LHCN-M2 (cell line): ENCODE data around the gene PGPEP1. TPM values are rescaled to one million over a fixed set of nuclear protein-coding genes. Genes with fewer than 3 reads are reported as not detected.
"Not testable (repeated sequence)": the region's sequence is repeated elsewhere in the genome, so short reads cannot be mapped to it uniquely, and the experiment has no call there.

ENCODE experiments used
- DNase-seq: peaks from one replicate; pipeline ENCODE4 v3.0.0-alpha.2; 2012; ENCODE audit warnings: low read depth
- total RNA-seq: library from RNA; depleted of rRNA; stranded (reverse); fragments of >200 nt; gene quantifications from 2 replicates; pipeline ENCODE4 v1.2.3, GENCODE V29; 2014

Gene PGPEP1
- total RNA-seq, 1 experiment from 2014 or later, result 11.0 TPM

GRCh38 chr19:18390065-18390907, 49.9 kb downstream of the PGPEP1 start:
- DNase-seq, result peak; percentile 64

DNA sequence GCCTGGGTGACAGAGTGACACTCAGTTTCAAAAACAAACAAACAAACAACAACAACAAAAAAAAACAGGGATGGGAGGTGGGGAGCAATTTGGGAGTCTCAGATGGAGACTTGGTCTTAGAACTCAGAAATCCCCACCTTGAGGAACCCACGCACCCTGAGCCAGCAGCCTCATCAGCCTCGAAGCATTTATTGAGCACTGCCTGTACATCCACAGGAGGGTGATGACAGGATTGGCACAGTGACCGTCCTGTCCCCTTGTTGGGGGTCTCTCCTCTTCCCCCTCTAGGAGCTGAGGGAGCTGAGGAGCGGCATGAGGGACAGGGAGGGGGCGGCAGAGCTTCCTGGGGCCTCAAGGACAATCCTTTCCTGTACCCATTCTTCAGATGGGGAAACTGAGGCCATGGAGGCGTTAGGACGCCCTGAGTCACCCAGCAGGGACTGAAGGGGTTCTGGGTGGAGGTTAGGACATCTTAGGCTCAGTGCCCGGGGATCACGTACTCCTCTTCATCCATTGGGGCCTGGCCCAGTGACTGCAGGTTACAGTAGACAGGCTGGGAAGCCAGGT, 51.2 kb downstream of the PGPEP1 start:
- no peak for DNase-seq

DNA sequence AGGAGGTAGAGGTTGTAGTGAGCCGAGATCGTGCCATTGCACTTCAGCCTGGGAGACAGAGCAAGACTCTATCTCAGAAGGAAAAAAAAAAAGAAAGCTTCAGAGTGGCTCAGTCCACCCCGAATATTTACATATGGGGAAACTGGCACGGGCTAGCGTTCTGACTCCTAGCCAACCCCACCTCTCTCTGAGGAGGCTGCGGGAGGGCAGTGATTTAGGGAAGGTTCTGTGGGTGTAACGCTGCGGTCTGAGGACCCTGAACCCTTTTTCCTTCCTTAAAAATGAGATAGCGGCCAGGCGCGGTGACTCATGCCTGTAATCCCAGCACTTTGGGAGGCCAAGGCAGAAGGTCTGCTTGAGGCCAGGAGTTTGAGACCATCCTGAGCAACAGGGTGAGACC, 52.0 kb downstream of the PGPEP1 start:
- DNase-seq, result no peak

GRCh38 chr19:18392926-18393325, 52.5 kb downstream of the PGPEP1 start:
- DNase-seq, result no peak

- no peak for DNase-seq
These were observed 53.4 kb downstream of the PGPEP1 start for GRCh38 chr19:18393836-18394235.

GRCh38 chr19:18396471-18397241, 56.3 kb downstream of the PGPEP1 start:
- DNase-seq, result no peak

DNA sequence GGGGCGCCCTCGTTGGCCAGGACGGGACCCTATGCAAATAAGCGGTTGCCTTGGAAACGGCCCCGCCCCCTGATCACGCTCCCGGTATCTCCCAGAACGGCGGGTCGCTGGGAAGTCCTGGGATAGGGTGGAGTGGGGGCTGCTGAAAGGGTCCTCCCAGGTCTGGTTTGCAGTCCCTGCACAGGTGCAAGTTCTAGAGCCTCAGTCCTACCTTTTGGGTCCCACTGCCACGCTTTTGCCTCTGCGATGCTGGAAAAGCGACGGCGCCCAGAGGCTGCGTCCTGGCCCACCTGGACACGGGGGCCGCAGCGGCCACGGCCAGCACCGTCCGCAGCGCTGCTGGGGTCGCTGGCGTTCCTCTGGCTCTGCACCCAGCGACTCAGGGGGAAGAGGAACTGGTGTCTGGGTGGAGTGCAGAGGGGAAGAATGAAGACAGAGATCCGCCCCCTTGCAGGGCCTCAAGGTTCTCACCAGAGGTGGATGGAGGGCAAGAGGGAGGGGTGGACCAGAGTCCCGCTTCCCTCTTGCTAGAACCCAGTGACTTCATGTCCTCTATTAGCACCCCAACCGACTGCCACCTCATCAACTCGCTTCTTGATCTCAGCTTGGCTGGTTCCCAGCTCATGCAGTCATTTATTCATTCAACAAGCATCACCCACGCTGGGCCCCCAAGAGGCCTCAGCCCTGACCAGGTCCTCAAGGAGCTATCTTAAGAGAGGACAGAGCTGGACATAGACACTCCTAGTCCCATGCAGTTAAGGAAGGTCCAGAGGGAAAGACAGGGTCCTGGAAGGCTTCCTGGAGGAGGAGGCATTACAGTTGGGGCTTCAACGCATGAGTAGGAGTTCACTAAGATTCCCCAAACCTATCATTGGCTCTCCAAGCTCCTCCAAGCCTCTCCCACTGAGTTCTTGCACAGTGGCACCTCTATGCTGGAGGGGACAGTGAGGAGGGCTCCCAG, 57.1 kb downstream of the PGPEP1 start, which contains the start of gene LRRC25:
TSS of gene LRRC25 (minus strand) at position 381 of the 961 bp plus-strand sequence. CDS start 659 bp downstream, outside the sequence.
- DNase-seq, result no peak

DNA sequence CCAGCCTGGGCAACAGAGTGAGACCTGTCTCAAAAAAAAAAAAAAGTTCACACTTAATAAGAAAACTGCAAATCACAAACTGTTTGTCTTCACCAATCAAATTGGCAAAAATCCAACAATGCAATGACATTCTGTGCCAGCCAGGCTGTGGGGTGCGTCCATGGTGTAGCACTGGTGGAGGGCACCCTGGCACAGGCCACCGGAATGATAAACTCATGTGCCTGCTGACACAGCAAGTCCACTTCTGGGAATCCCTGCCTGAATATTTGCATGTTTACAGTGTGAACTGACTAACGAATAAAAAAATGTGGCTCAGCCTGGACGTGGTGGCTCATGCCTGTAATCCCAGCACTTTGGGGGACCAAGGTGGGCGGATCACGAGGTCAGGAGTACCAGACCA, 58.6 kb downstream of the PGPEP1 start:
- peak; percentile 47 for DNase-seq

DNA sequence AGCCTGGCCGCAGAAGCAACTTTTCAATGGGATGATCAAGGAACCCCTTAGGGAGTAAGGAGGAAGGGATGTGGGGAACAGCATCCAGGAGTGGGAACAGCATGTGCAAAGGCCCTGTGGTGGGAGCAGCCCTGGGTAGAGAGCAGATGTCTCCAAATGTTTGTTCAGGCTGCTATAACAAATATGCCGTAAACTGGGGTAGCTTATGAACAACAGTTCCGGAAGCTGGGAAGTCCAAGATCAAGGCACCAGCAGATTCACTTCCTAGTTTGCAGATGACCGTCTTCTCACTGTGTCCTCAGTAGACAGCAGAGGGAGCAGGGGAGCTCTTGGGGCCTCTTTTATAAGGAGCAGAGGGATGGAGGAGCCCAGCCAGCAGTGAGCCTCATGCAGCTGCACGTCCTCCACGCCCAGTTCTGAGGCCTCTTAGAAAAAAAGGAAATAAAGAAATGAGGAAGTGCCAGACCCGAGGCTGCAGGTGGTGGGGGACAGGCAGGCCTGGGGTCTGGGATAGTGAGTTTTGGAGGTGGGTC, 61.2 kb downstream of the PGPEP1 start:
- DNase-seq, result peak; percentile 55

DNA sequence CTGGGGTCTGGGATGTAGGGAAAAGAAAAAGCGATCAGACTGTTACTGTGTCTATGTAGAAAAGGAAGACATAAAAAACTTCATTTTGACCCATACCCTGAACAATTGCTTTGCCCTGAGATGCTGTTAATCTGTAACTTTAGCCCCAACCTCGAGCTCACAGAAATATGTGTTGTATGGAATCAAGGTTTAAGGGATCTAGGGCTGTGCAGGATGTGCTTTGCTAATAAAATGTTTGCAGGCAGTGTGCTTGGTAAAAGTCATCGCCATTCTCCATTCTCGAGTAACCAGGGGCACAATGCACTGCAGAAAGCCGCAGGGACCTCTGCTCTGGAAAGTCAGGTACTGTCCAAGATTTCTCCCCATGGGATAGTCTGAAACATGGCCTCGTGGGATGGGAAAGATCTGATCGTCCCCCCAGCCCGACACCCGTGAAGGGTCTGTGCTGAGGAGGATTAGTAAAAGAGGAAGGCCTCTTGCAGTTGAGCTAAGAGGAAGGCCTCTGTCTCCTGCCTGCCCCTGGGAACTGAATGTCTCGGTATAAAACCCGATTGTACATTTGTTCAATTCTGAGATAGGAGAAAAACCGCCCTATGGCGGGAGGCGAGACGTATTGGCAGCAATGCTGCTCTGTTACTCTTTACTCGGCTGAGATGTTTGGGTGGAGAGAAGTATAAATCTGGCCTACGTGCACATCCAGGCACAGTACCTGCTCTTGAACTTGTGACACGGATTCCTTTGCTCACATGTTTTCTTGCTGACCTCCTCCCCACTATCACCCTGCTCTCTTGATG, 62.3 kb downstream of the PGPEP1 start:
- DNase-seq, result not testable (repeated sequence)

DNA sequence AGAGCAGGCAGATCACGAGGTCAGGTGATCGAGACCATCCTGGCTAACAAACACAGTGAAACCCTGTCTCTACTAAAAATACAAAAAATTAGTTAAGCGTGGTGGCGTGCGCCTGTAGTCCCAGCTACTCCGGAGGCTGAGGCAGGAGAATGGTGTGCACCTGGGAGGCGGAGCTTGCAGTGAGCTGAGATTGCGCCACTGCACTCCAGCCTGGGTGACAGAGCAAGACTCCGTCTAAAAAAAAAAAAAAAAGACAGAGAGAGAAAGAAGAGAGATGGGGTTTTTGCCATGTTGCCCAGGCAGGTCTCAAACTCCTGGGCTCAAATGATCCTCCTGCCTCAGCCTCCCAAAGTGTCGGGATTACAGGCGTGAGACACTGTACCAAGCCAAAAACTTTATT, 65.4 kb downstream of the PGPEP1 start:
- DNase-seq, result not testable (repeated sequence)

GRCh38 chr19:18406749-18407148, 66.4 kb downstream of the PGPEP1 start:
- DNase-seq, result no peak

DNA sequence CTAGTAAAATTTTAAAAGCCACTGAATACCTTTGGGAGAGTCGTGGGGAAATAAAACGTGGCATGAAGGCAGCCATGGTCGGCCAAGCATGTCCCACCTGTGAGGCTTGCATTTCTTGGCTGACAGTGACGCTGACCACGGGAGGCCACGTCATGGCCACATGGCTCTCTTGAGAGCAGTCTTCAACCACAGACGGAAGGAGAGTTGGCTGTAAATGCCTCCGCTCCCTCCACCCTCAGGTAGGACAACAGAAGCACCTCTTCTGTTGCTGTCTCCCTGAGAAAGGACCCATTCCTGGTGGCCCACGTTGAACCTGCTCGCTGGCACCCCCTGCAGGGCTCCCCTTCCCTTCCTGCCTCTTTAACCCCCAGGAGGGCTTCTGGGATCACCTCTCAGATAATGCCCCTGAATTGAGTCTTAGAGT, 67.7 kb downstream of the PGPEP1 start:
- no peak for DNase-seq

- no peak for DNase-seq
These were observed 72.3 kb downstream of the PGPEP1 start for GRCh38 chr19:18412610-18413239.

DNA sequence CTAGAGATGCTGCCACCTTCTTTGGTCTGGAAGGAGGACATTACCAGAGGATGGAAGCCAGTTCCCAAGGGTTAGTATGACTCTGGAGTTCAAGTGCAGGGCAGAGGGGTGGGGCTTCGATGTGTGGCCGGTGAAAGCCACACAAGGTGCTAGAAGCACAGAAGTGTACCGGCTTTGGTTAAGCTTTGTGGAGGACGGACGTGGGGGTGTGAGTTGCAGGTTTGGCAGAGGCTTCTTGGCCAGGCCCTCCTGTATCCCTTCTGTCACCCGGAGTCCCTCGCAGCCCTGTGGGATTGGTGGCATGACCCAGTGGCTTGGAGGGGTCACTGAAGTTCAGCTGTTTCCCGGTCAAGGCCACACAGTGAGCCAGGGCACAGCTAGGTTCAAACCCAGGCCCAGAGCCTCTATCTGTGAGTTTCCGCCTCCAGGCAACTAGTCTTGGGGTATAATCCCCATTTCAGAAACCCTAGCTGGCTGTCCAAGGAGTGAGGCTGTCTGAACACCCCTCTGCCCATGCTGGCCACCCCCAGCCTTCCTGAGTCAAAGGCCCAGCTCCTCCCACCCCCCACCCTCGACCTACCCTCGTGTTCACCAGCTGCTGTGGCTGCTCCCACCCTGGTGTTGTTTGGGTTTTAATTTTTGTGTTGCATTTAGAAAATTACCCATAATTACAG, 74.2 kb downstream of the PGPEP1 start:
- DNase-seq, result peak; percentile 32

DNA sequence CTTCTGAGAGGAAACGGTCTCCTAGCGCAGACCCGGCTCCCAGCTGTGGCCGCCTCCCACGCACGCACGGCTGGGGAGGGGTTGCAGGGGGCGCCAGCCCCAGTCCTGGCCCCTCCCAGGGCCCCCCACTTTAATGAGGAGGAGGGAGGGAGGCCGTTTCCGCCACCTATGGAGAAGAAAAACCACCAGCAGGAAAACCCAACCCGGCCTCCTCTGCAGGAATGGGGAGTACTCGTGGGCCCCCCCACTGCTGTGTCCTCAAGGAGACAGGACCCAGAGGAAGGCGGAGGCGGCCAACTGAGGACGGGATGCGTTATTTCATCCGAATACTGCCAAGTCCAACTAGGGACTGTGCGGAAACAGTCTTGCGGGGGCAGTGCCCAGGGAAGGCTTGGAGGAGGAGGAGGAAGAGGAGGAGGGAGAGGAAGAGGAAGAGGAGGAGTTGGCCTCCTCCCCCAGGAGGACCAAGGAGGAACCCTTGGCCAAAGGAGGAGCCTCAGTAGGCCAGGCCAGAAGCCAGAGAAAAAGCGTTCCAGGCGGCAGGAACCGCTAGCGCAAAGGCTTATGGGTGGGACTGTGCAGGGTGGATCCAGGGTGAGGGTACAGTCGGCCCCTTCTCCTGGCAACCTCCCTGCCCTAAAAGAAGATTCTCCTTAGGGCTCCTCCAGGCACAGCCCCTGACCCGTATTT, 74.9 kb downstream of the PGPEP1 start:
- DNase-seq, result no peak

DNA sequence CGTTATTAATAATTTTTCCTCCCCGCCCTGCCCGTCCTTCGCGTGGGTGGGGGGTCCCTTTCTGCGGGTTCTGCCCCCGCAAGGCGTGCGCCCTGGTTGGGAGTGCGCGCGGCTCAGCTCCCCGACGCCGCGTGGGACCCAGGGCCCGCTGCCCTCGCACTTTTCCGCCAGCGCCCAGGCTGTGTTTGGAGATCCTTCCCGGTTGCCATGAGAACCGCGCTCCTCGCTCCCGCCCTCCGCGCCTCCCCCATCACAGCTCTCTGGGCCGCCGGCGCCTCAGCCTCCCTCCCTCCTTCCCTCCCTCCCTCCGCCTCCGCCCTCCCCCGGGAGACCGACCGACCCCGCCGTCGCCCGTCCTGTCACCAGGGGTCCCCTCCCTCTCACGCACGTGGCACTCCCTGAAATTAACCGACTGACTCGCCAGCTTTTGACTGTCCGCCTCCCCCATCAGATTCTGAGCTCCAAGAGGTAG, 76.4 kb downstream of the PGPEP1 start:
- peak; percentile 71 for DNase-seq
